HL-60/S4 treated with retinoic acid at 250 ng/mL for 4 days and 3 days (cell line): ENCODE measurements around the gene SOHLH1.

Source experiments
- in situ Hi-C: fragments of 300-500 bp; cut with MboI; formaldehyde crosslinking; loops from 2 replicates; pipeline ENCODE4 v1.7.0; 2022; ENCODE audit warnings: low sequenced_read_pairs

Gene SOHLH1, protein sequence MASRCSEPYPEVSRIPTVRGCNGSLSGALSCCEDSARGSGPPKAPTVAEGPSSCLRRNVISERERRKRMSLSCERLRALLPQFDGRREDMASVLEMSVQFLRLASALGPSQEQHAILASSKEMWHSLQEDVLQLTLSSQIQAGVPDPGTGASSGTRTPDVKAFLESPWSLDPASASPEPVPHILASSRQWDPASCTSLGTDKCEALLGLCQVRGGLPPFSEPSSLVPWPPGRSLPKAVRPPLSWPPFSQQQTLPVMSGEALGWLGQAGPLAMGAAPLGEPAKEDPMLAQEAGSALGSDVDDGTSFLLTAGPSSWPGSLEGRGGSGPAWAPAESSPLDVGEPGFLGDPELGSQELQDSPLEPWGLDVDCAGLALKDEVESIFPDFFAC

DNA sequence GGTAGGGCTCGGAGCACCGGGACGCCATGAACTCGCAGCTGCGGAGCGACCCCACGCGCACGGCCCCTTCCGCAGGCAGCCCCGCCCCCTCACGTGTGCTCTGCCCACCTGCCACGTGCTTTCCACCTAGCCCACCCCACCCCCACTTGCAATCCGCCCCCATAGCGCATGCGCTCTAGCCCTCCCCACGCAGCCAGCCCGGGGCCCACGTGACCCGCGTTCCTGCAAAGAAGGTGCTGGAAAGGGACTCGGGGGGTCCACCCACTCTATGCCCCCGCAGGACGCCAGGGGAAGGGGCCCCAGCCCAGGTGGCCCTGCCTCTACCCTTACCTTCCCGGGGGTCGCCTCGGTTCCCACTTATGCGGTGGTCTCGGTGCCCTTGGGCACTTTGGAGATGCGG is at the start of gene SOHLH1:
Gene SOHLH1, minus strand, starts transcription at position 42 of the 400 bp plus-strand sequence. Its CDS starts 14 bp downstream, at position 28.
- in situ Hi-C loops, result no loop called here

DNA sequence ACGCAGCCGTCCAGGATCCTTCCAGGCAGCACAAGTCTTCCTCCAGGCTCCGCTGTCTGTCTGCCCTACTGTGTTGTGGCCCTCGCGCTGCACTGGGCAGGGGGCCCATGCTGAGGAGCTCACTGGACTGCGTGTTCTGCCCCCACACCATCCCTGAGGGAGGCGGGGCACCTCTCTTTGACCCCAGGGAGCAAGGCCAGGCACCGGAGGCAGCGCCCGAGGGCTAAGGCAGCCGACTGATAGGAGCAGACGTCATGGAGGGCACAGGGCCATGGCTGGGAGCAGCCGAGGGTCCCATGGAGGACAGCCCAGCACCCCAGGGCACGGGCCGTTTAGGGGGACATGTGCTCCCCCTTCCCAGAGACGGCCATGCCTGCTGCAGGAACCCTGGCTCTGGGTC is 49.4 kb upstream of the SOHLH1 start:
- in situ Hi-C loops, result no loop called here

DNA sequence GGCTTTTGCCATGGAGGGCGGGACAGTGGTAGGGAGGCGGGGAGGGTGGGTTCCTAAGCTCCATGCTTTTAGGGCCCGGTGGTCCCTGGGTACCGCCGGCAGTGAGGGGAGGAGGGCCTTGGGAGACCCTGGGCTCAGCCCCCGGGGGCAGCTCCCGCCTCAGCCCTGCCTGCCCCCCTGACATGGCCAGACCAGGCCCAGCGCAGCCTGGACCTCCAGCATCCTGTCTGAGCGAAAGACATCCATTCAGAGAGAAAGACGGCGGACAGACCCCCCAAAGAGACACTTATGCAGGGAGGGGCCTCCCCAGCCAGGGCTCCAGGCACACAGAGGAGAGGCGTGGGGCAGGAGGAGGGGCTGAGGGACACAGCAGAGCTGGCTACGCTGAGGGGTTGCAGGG is 48.0 kb upstream of the SOHLH1 start:
- in situ Hi-C loops, result no loop called here

DNA sequence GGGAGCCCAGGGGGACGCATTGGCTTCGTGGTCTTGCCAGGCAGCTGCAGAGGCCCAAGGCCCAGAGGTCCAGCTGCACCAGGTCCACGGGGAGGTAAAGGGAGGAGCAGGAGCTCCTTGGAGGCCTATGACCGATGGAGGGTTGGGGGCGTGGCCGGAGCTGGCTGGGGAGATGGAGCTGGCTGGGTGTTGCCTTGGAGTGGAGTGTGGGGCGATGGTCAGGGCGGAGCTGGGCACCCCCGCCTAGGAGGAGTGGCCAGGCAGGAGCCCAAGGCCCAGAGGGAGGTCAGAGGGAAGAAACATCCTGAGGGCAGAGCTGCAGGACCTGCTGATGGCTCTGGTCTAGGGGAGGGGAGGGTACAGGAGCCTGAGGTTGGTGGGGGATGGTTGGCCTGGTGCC is 47.3 kb upstream of the SOHLH1 start:
- in situ Hi-C loops, result no loop called here

DNA sequence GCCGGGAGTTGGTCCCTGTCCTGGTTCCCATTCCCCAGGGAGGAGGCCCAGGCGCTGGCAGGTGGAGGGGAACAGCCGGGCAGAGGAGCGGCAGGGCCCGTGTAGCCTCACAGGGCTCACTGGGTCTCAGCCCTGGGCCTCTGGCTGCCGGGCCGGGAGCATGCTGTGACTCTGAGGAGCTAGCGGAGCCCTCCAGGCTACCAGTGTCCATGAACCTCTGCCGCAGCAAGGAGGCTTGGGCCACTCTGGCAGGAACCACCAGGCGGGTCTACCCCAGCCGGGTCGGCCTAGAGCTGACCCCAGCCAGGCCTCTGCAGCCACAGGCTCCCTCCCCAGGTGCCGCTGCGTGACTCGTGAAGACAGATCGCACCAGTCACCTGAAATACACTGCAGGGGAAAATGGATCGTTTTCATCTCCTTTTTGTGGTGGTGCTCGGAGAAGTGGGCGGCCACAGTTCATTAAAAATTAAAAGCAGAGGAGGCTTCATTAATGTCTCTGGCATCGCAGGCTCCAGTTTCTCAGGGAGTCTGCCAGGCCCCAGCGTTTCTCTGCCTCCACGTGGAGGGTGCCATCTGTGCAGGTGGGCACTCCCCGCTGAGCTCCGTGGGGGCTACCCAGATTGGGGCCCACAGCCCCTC is 46.5 kb upstream of the SOHLH1 start:
- in situ Hi-C loops, result no loop called here

DNA sequence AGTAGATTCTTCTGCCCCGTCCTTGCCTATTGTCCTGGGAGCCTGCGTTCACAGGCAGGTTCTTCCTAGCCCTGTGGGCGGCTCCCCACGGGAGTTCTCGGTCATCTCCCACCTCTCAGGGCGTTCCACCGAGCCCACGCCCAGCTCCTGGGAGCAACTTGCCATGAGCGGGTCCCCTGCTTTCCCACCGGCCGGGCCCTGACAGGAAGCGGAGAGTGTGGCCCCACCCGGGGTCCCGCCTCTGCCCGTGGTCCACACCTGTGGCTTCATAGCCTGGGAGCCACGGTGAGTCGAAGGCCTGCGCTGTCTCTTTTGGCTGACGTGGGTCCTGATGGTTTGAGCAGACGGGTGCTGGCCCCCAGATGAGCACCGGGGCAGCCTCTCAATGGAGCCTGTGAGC is 45.9 kb upstream of the SOHLH1 start:
- in situ Hi-C loops, result no loop called here

DNA sequence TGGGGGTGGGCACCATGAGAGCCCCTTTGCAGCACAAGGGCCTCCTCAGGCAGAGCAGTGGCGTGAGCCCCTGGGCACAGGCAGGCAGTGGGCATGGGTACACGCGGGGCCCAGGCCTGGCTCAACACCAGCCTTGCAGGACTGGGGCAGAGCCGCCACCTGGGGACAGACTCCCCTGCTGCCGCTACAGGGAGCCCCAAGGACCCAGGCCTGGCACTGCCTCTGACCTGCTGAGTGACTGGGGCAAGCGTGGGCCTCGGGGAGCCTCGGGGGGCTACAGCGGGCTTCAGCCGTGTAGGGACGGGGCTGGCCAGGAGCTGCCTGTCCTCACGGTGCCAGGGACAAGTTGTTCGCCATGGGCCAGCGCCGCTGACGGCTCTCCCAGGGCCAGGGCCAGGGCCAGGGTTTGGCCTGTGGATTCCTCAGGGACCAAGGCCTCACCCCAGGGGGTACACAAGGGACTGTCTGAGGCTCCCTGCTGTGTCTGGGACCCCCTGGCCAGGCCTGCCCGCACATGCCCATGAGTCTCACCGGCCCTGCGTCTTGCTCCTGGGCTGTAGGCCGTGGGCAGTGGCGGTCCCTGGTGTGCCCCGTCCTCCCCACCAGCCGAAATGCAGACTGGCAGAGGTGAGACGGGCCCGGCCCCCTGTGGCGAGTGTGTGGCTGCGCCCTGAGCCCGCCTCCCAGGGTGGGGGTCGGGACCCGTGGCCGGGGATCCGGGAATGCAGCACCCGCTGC is 45.2 kb upstream of the SOHLH1 start:
- in situ Hi-C loops, result no loop called here

DNA sequence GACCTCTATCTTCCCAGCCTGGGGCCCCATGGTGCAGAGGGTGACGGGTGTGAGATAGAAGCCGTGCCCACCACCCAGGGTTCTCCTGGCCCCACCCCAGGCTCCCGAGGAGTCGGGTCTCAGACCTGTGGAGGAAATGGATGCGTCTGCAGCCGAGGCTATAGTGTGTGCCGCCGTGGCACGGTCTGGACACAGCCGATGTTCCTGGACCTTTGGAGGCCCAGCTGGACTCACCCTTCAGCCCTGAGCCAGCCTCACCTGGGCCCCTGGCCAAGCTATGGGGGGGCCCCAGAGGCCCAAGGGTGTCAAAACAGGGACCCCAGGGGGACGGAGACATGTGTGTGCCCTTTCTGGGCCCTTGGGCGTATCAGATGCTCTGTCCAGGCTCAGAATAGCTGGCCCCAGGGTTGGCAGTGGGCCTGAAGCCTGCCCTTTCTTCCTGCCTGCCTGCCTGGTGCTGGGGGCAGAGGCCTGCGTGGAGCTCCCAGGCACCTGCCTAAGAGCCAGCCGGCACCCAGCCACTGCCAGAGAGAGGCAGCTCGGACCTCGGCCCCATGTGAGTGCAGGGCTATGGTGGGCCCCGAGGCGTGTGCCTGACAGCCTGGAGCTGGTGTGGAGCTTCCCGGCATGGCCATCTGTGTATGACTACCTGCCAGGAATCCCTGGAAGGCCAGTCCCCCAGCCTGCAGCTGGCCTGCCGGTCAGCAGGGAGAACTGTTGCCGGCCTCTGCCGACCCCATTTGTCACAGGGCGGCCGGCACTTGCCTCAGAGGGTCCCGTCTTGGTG is 44.5 kb upstream of the SOHLH1 start:
- in situ Hi-C loops, result no loop called here

DNA sequence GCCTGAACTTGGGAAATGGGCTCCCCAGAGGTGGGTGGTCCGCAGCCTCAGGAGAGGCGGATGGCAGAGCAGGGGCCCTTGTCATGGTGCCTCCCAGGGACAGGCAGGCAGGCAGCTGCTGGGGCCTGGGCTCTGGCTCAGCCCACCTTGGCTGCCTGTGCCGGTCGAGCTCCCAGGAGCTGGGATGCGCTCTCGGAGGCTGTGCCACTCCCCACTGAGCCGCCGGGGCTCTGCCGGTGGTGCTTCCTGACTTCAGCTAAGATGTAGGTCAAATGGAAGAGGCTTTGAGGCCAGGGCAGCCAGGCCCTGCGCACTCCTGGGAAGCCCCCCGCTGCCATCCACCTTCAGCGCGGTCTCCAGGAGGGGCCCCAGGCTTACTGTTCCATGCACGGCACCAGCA is 43.7 kb upstream of the SOHLH1 start:
- in situ Hi-C loops, result no loop called here

DNA sequence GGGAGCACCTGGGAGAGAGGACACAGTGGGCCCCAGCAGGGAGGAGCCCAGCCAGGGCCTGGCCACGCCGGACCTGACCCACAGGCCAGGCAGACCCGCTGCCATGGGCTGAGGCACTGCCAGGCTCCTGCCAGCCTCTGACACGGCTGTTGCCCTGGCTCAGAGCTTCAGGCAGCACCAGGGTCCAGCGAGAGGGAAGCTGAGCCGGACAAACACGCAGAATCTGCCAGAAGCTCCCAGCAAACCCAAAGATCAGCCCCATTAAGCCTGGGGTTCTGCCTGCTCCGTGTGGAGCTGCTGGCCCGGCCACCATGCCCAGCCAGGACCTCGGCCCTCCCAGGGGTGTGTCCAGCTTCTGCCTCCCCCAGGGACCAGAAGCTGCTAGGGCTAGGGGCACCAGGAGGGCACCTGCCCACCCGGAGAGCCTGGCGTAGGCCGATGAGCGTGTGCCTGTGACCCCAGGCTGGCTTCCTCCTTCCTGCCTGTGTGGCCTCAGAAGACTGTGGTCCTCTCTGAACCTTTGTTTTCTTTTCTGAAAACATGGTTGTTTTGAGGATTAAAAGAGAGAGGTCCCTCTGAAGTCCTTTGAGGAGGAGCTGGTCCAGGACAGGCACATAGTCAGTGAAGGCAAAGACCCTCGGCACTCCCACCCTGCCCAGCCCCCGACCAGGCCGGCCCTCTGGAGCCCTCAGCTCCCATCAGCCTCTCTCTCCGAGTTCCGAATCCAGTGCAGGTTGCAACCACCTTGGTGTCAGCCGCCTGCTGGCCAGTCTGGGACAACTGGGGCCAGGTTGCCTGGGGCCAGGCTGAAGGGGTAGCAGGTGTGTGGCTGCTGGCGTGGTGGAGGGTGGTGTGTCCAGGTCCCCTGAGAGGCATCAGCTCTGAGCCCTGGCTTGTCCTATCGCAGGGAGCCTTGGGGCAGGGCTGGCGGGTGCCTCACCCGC is 42.3 kb upstream of the SOHLH1 start:
- in situ Hi-C loops, result no loop called here

DNA sequence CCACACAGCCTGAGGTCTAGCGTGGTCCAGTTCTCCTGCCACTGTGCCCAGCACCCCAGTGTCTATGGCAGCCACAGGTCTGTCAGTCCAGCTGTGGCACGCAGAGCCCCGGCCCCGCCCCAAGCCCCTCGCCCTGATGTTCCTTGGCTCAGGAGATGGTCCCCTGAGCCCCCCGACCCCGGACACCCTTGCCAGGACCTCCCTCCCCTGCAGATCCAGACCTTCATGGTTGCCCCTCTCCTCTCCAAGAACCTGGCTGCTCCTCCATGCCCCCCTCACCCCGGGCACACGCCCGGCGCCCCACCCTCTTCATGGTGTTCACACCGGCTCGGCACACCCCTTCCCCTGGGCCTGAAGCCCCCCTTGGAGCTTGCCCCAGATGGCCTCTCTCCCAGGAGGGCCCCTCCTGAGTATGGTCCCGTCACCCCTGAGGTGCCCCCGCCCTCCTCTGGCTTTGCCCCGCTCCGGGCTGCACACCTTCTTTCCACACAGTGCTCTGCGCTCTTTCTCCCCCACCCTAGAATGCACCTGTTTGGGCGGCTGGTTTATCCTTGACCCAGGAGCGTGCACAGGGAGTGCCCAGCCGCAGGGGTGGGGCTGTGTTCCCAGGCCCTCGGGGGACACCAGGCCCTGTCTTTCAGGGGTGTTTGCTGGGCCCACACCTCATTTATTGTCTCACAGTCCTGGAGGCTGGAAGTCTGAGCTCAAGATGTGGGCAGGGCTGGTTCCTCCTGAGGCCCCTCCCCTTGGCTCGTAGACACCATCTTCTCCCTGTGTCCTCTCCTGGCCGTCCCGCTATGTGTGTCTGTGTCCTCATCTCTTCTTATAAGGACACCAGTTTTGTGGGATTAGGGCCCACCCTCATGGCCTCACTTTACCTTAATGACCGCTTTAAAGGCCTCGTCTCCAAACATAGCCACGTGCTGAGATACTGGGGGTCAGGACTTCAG is 40.3 kb upstream of the SOHLH1 start:
- in situ Hi-C loops, result no loop called here

DNA sequence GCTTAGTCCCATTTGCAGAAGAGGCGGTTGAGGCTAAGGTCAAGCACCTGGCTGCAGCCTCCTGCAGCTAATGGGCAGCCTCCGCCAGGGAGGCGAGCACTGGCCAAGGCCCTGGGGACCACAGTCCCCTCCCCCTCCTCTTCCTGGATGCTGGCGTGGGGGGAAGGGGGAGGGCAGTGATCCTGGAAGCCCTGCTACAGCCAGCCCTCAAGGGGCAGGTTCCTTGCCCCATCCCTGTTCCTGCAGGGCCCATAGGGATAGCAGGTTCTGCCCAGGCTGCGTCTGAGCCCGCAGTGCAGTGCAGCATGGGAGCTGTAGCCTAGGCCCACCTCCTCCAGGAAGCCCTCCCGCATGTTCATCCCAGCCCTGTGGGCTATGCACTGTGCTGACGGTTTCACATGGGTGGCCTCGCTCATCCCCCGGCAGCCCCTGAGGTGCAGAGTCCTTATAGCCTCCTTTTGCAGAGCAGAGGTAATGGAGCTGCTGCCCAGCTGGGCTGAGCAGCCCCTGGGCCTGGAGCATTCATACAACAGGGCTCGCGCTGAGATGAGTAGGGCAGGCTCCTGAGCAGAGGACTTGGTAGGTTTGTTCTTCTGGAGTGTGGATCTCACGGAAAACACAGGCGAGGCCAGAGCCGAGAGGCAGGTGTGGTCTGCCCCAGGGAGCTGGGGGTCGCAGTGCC is 38.7 kb upstream of the SOHLH1 start:
- in situ Hi-C loops, result no loop called here

DNA sequence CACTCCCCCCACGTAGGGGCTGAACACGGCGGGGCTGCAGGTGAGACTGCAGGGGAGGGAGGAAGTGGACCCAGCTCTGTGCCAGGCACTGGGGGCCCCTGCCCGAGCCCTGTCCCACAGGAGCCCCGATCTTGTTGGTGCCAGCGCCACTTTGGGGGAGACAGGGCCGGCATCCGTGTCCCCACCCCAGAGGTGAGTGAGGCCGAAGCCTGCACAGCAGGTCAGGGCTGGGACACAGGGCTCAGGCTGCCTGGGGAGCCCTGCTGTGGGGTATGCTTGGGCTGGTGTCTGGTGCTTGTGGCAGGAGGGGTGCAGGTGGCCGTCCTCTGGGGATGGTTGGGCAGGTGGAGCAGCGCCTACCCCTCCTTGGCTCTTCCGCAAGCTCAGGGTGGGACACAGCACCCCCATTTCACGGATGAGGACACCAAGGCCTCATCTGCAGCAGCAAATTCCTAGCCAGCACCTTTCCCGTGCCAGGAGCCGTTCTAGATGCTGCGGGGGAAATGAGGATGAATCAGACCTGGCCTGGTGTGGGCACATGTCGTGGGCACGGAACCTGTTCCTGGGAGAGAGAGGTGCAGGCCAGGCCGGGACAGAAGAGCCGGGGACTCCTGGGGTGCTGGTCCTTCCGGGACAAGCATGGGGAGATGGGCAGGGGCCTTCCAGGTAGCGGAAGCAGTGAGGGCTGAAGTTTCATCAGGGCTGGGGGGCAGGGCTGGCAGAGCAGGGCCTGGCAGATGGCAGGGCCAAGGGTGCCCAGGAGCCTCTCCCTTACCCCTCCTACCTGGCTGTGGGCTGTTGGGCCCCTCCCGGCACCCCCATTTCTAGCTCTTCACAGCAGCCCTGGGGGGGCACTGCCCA is 37.9 kb upstream of the SOHLH1 start:
- in situ Hi-C loops, result no loop called here

DNA sequence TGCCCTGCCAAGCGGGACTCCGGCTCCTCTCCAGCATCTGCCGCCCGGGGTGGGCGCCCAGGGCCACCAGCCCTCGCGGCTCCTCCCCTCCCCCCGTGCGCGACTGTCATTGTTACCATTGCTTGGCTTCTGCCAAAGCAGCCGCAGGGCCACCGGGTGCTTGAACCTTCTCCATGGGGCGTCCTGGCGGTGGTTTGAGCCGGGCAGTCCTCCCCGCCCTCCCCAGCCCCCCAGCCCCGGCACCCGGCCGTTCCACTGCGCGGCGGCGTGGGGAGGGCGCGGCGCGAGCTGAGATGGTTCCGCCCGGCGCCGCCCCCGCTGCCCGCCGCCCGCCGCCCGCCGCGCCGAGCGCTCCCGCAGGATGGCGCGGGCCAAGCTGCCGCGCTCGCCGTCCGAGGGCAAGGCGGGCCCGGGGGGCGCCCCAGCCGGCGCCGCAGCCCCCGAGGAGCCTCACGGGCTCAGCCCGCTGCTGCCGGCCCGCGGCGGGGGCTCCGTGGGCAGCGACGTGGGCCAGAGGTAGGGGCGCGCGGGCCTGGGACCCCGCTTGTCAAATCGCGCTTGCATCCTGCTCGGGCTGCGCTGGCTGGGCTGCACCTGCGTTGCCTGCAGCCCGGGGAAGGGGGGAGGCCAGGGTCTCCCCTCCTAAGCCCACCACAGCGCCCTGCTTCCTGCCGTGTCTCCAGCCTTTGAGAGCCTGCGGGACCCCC is 37.1 kb upstream of the SOHLH1 start:
- in situ Hi-C loops, result no loop called here

DNA sequence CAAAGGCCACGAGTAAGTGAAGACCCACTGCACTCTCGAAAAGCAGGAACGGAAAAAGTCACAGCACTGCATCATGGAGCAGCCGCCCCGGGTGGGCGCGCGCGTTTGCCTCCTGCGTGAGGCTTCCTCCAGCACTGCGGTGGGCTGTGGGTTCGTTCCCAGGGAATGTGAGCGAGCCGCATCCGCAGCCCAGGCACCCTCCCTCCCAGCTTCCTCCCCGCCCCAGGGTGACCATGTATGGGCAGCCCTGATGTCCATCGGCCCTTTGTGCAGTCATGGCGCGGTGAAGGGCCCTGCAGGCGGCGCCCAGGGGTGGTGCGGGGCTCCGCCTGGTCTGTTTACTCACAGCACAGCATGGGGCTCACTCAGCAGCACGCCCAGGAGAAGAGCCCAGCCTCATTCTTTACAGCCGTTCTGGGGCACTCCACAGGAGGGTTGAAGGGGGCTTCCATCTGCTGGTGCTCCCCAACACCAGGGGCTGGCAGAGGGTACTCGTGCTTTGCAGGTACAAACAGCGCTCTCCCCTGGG is 35.4 kb upstream of the SOHLH1 start:
- in situ Hi-C loops, result no loop called here

DNA sequence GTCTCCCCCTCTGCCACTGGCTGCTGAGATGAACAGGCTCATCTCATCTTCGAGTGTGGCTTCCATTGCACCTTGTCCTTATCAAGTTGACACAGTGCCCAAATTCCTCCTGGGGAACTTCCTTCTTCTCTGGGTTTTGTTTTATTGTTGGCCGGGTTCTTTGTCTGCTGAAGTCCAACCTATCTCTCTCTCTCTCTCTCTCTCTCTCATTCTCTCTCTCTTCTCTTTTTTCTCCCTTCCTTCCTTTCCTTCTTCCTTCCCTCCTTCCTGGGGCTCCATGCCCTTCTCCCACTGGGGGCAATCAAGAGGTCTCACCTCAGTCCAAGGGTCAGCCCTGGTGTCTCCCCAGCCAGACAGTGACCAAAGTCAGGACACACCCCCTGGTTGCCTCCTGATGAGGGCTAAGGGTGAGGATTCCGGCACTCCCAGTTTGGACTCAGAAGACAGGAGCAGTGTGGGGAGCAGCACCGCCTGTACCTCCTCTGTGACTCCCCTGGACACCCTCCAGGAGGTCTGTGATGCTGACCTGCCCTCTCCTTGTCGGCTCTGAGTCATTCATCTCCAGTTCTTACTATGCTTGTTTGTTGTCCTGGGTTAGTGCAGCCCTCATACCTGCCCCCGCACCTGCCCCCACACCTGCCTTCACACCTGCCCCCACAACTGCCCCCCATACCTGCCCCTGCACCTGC is 33.4 kb upstream of the SOHLH1 start:
- in situ Hi-C loops, result no loop called here
